ENCODE data around the gene PLPP4.

The PLPP4 gene

GRCh38 chr10:120455606-120456005, 1.4 kb upstream of the PLPP4 start:
- no peak for TF ChIP-seq GLIS3 (CRISPR knock-in tag; IDR thresholded peaks at IDR 0.05)
- TF ChIP-seq ZFP3 (CRISPR knock-in tag; IDR thresholded peaks at IDR 0.05): no peak
- TF ChIP-seq ZNF8 (CRISPR knock-in tag; IDR thresholded peaks at IDR 0.05): no peak
- no peak for TF ChIP-seq ISL1 (CRISPR knock-in tag; IDR thresholded peaks at IDR 0.05)
- TF ChIP-seq TSHZ2 (CRISPR knock-in tag; IDR thresholded peaks at IDR 0.05): no peak
- TF ChIP-seq TCF4 (CRISPR knock-in tag; IDR thresholded peaks at IDR 0.05; ENCODE audit: borderline replicate concordance): no peak
- TF ChIP-seq PPARA (CRISPR knock-in tag; IDR thresholded peaks at IDR 0.05; ENCODE audit: borderline replicate concordance): no peak
- TF ChIP-seq SNAI2 (CRISPR knock-in tag; IDR thresholded peaks at IDR 0.05): no peak
- TF ChIP-seq ZNF565 (CRISPR knock-in tag; conservative IDR thresholded peaks at IDR 0.05; ENCODE audit: low read depth): no peak
- TF ChIP-seq, protein P1, sequence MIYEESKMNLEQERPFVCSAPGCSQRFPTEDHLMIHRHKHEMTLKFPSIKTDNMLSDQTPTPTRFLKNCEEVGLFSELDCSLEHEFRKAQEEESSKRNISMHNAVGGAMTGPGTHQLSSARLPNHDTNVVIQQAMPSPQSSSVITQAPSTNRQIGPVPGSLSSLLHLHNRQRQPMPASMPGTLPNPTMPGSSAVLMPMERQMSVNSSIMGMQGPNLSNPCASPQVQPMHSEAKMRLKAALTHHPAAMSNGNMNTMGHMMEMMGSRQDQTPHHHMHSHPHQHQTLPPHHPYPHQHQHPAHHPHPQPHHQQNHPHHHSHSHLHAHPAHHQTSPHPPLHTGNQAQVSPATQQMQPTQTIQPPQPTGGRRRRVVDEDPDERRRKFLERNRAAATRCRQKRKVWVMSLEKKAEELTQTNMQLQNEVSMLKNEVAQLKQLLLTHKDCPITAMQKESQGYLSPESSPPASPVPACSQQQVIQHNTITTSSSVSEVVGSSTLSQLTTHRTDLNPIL (CRISPR knock-in tag; IDR thresholded peaks at IDR 0.05; ENCODE audit: low read depth): no peak
- no peak for TF ChIP-seq ZC3H10 (CRISPR knock-in tag; IDR thresholded peaks at IDR 0.05)
- TF ChIP-seq BACH2 (CRISPR knock-in tag; IDR thresholded peaks at IDR 0.05; ENCODE audit: borderline replicate concordance): no peak
- no peak for TF ChIP-seq POU6F1 (CRISPR knock-in tag; IDR thresholded peaks at IDR 0.05; ENCODE audit: borderline replicate concordance, low read depth)
- TF ChIP-seq PATZ1 (CRISPR knock-in tag; IDR thresholded peaks at IDR 0.05; ENCODE audit: borderline replicate concordance): no peak
- TF ChIP-seq ARNTL (CRISPR knock-in tag; IDR thresholded peaks at IDR 0.05; ENCODE audit: borderline replicate concordance, low read depth): no peak
- TF ChIP-seq CSDC2 (CRISPR knock-in tag; IDR thresholded peaks at IDR 0.05): no peak
- TF ChIP-seq OSR1 (CRISPR knock-in tag; IDR thresholded peaks at IDR 0.05): no peak
- no peak for ATAC-seq

- ATAC-seq: no peak
- TF ChIP-seq PPARA (CRISPR knock-in tag; IDR thresholded peaks at IDR 0.05; ENCODE audit: borderline replicate concordance): no peak
- no peak for TF ChIP-seq POU6F1 (CRISPR knock-in tag; IDR thresholded peaks at IDR 0.05; ENCODE audit: borderline replicate concordance, low read depth)
- no peak for TF ChIP-seq CSDC2 (CRISPR knock-in tag; IDR thresholded peaks at IDR 0.05)
- TF ChIP-seq SNAI2 (CRISPR knock-in tag; IDR thresholded peaks at IDR 0.05): no peak
- no peak for TF ChIP-seq OSR1 (CRISPR knock-in tag; IDR thresholded peaks at IDR 0.05)
- TF ChIP-seq ZFP3 (CRISPR knock-in tag; IDR thresholded peaks at IDR 0.05): no peak
- no peak for TF ChIP-seq RARB (CRISPR knock-in tag; IDR thresholded peaks at IDR 0.05)
- TF ChIP-seq GLIS3 (CRISPR knock-in tag; IDR thresholded peaks at IDR 0.05): no peak
- TF ChIP-seq ZNF8 (CRISPR knock-in tag; IDR thresholded peaks at IDR 0.05): no peak
- no peak for TF ChIP-seq ZC3H10 (CRISPR knock-in tag; IDR thresholded peaks at IDR 0.05)
- TF ChIP-seq ZNF70 (CRISPR knock-in tag; IDR thresholded peaks at IDR 0.05): no peak
- no peak for TF ChIP-seq ARNTL (CRISPR knock-in tag; IDR thresholded peaks at IDR 0.05; ENCODE audit: borderline replicate concordance, low read depth)
- TF ChIP-seq, protein P1 (CRISPR knock-in tag; IDR thresholded peaks at IDR 0.05; ENCODE audit: low read depth): no peak
These were observed 843 bp upstream of the PLPP4 start for GRCh38 chr10:120456143-120456625.

Measured in SK-N-SH treated with all-trans-retinoic acid at 6 μM for 48 hours (cell line).